ENCODE measurements around the gene ALS2CL. TPM values are rescaled to one million over a fixed set of nuclear protein-coding genes. Genes with fewer than 3 reads are reported as not detected.
A peak's percentile ranks its signal among the peaks of the same experiment; 100 is the strongest.

Gene ALS2CL
- total RNA-seq, 4 donors from 2014 or later: 129 to 260 (median 172) TPM

DNA sequence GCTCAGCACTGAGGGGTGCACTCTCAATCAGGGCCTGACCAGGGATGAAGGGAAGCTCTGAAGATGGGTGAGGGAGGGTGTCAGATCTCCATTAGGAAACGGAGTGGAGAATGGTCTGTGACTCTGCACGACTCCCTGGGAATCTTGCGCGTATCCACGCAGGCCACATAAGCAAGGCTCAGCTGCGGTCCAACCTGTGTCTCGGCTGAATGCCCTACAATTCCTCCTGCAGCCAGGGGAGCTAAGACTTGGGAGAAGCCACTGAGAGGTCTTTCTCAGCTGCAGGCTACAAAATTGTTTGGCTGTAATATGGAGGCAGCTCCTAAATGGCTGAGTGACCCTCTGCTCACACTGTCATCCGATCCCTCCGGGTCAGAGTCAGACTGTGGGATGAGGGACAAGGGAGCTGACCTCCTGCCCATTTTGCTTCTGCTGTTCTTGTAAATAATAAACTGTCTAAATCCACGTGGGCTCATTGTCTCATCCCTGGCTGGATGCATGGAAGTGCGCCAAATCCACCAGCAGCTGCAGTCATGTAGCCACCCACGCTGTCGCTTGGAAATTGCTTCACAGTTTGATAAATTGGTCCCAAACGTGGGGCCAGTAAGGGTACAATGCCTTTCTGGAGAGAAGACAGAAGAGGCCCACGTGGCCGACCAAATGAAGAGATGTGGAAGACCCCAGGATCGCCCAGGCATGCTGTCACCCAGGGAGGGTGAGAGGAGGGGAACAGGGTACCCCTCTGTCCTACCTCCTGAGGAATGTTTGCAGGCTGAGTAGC is 30.5 kb downstream of the ALS2CL start:
- TF ChIP-seq EP300 (IDR thresholded peaks at IDR 0.05) (no peak), POLR2A (IDR thresholded peaks at IDR 0.05) (no peak), POLR2AphosphoS5 (IDR thresholded peaks at IDR 0.05) (no peak)
- TF ChIP-seq, protein P1, sequence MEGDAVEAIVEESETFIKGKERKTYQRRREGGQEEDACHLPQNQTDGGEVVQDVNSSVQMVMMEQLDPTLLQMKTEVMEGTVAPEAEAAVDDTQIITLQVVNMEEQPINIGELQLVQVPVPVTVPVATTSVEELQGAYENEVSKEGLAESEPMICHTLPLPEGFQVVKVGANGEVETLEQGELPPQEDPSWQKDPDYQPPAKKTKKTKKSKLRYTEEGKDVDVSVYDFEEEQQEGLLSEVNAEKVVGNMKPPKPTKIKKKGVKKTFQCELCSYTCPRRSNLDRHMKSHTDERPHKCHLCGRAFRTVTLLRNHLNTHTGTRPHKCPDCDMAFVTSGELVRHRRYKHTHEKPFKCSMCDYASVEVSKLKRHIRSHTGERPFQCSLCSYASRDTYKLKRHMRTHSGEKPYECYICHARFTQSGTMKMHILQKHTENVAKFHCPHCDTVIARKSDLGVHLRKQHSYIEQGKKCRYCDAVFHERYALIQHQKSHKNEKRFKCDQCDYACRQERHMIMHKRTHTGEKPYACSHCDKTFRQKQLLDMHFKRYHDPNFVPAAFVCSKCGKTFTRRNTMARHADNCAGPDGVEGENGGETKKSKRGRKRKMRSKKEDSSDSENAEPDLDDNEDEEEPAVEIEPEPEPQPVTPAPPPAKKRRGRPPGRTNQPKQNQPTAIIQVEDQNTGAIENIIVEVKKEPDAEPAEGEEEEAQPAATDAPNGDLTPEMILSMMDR (IDR thresholded peaks at IDR 0.05): no peak
- H3K36me3 ChIP-seq: no peaks in the 10 kb centered on the region
- WGBS: 48% methylated on average over 15 of the region's 17 CpGs
- no peak overlapping the region for H3K27ac ChIP-seq
- peaks cover 44% of the 10 kb centered on the region for H3K4me1 ChIP-seq
- no peaks in the 10 kb centered on the region for H3K27me3 ChIP-seq
- H3K9me3 ChIP-seq: no peaks in the 10 kb centered on the region
- peak; percentile 70 to 80 for DNase-seq (ENCODE audit: low spot score in 2 of 2)
- H3K4me3 ChIP-seq: no peak overlapping the region

DNA sequence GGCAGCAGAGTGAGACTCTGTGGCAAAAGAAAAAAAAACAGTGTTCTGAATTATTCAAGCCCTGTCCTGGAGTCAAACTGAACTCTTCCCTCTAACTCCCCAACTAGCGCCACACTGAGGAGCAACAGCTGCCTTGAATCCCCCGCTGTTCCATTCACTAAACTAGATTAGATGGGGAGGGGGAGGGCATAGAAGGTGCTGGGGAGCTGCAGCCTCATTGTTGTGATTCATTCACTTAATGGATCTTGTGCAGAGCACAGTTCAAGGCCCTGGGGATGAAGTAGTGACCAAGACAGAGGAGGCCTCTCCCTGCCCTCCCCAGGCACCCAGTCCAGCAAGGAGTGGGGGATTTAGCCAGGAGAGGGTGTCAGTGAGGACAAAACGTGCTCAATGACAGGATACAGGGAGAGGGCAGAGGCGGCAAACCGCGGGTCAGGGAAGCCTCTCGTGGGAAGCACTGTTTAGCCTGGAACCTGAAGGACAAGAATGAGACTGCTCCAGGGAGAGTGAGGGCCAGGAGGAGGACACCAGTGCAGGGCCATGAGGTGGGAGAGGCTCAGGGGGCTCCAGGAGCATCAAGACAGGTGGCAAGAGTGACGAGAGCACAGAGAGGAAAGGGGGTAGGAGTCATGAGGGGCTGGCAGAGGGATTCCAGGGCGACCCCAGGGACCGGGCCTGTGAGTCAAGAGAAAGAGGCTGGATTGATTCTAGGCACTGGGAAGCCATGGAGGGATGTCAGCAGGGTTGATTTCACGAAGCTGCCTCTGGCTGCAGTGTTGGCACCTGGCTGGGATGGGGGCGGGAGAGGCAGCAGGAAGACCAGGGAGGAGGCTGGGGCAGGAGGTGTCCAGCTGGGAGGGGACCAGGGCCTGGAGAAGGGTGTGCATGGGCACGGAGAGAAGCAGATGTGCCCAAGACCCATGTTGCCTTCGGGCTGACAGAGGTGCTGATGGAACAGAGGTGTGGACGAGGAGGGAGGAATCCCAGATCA is 31.4 kb downstream of the ALS2CL start:
- peaks cover 44% of the 10 kb centered on the region for H3K4me1 ChIP-seq
- no peaks in the 10 kb centered on the region for H3K36me3 ChIP-seq
- H3K9me3 ChIP-seq: no peaks in the 10 kb centered on the region
- TF ChIP-seq EP300 (IDR thresholded peaks at IDR 0.05) (no peak), POLR2AphosphoS5 (IDR thresholded peaks at IDR 0.05) (no peak), POLR2A (IDR thresholded peaks at IDR 0.05) (no peak)
- TF ChIP-seq, protein P1 (IDR thresholded peaks at IDR 0.05): no peak
- no peak overlapping the region for H3K4me3 ChIP-seq
- DNase-seq (ENCODE audit: low spot score in 2 of 2): peak; percentile 48 to 69
- no peaks in the 10 kb centered on the region for H3K27me3 ChIP-seq
- WGBS: 85% methylated on average over 15 of the region's 15 CpGs
- no peak overlapping the region for H3K27ac ChIP-seq

DNA sequence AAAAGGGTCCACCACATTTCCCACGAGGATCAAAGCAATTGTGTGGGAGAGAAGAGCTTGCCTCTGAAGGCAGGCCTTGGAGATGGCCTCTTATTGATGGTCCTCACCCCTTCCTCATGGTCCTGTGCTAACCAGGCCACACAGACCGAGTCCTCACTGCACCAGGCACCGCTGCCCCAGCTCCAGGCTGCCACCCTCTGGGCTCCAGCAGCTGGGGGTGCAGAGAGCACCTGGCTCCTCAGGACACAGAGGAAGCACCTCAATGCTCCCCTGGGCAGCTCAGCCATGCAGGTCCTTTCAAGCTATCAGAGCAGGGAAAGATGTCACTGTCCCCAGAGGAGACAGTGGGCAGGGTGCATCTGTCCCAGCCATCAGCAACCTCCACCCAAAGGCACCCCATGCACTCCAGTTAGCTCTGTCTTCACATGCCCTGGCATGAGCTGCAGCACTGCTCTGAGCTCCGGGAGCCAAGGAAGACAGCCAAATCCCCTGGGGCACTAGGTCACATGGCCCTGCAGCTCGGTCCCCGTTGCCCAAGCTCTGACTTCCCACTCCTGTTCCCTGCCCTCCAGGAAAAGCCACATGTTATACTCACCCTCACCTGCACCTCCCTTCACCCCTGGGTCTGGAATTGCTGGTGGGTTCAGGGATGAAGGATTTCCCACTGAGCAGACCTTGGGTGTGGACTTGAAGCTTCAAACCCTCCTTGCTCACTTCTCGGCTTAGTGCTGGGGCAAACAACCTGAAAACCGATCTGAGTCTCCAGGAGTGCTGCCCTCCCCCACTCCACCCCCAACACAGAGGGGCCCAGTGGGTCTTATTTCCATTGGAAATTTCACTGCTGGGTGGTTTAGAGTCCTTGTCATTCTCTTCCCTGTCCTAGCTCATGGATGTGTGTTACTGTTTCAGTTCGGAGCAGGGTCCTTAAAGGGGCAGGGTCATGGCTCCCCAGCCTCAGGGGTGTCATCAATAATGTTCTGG is 32.6 kb downstream of the ALS2CL start:
- TF ChIP-seq EP300 (IDR thresholded peaks at IDR 0.05): no peak
- TF ChIP-seq, protein P1 (IDR thresholded peaks at IDR 0.05): no peak
- TF ChIP-seq POLR2AphosphoS5 (IDR thresholded peaks at IDR 0.05): no peak
- no peak for TF ChIP-seq POLR2A (IDR thresholded peaks at IDR 0.05)
- 34% methylated on average over 6 of the region's 9 CpGs for WGBS

DNA sequence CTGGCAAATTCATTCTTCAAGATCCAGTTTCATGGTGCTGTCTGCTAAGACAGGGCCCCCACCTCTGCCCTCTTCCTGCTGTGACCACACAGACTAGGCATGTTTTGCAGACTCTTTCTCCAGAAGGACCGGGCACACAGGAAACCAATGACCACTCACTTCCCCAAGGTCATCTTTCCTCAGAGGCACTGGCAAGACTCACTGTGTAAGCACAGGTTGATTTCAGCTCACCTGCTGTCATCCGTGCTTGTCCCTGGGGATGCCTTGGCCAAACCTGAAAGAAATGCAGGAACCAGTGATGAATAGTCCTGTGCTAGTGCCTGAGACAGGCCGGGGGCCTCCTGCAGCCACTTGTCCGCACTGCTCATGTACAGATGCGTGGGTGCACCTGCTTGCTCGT is 33.5 kb downstream of the ALS2CL start:
- peaks cover 40% of the 10 kb centered on the region for H3K4me1 ChIP-seq
- no peak overlapping the region for H3K4me3 ChIP-seq
- no peaks in the 10 kb centered on the region for H3K36me3 ChIP-seq
- no peaks in the 10 kb centered on the region for H3K27me3 ChIP-seq
- TF ChIP-seq, protein P1 (IDR thresholded peaks at IDR 0.05): no peak
- no peak for TF ChIP-seq POLR2A (IDR thresholded peaks at IDR 0.05)
- H3K9me3 ChIP-seq: no peaks in the 10 kb centered on the region
- no peak for DNase-seq (ENCODE audit: low spot score in 2 of 2)
- H3K27ac ChIP-seq: no peak overlapping the region
- 84% methylated on average over 5 of the region's 6 CpGs for WGBS

More for the DNA sequence above, 32.6 kb downstream of the ALS2CL start:
- Histone ChIP-seq H3K27me3 (no peaks in the 10 kb centered on the region), H3K4me1 (peaks cover 40% of the 10 kb centered on the region), H3K4me3 (no peak overlapping the region), H3K36me3 (no peaks in the 10 kb centered on the region), H3K27ac (no peak overlapping the region), H3K9me3 (no peaks in the 10 kb centered on the region)
- peak; percentile 64 to 78 for DNase-seq (ENCODE audit: low spot score in 2 of 2)
